Pancreas (tissue), 10 donors: Measurements from ENCODE around the gene ENO3. TPM values are rescaled to one million over a fixed set of nuclear protein-coding genes. Genes with fewer than 3 reads are reported as not detected.

ENCODE experiments used
- ATAC-seq, 4 donors: fragments of 200-7000 bp; cut with Tn5 transposase; one replicate each; pipeline versions ENCODE4 v1.8.0 to v1.9.1; 2020; ENCODE audit warnings: mild to moderate bottlenecking in 4 of 4, moderate library complexity in 4 of 4
- DNase-seq, 6 donors: peaks; one replicate each; pipeline ENCODE4 v3.0.0-alpha.2; 2020
- FAIRE-seq: peaks from 2 replicates; lab custom pipeline; 2012; peaks lifted over from hg19 to GRCh38; lab: Jason Lieb, UNC
- H3K27ac ChIP-seq, 4 donors: fragments of 200-600 bp; sonication (generic); 1 replicate in 3 of 4; 2 replicates in 1 of 4; pipeline versions ENCODE4 v1.5.0 to v1.8.0; 2020
- H3K27me3 ChIP-seq, 4 donors: fragments of 200-600 bp; one replicate each; pipeline ENCODE4 v1.8.0; 2021
- H3K36me3 ChIP-seq, 3 donors: fragments of 200-600 bp; sonication (generic) in 1 of 3; one replicate each; pipeline versions ENCODE4 v1.5.0 to v1.8.0; 2020 to 2021
- H3K4me1 ChIP-seq, 3 donors: fragments of 200-600 bp; one replicate each; pipeline ENCODE4 v1.8.0; 2021
- H3K4me3 ChIP-seq, 4 donors: fragments of 200-600 bp; sonication (generic) in 2 of 4; one replicate each; pipeline versions ENCODE4 v1.5.0 to v1.8.0; 2020 to 2021
- H3K9me3 ChIP-seq, 4 donors: fragments of 200-600 bp; one replicate each; pipeline ENCODE4 v1.8.0; 2021
- WGBS, 2 donors: extraction: QIAGEN DNeasy Blood & Tissue Kit; methylation state at CpG; one replicate each; pipeline ENCODE4 v1.1.7; 2013; 5-methylcytosine and 5-hydroxymethylcytosine counted together
- intact Hi-C, 3 donors: fragments of 100-400 bp; cut with DNase I; formaldehyde crosslinking; loops; one replicate each; pipeline versions ENCODE4 v1.11.1 to v1.14.2; 2022
- polyA plus RNA-seq, 2 donors: library from polyadenylated mRNA; stranded (reverse); fragments of 200-250 nt; gene quantifications; one replicate each; pipeline ENCODE4 v1.2.3, GENCODE V29; 2013
- total RNA-seq, 6 donors: library from RNA; stranded (reverse); fragmentation: NEBNext Ultra II Directional in 4 of 6; extraction: Animal tissue kit (Norgen Biotek cat#: 25700) in 4 of 6; gene quantifications; one replicate each; pipeline versions ENCODE4 v1.2.1 to v1.2.4, GENCODE V29; 2021 to 2023
- TF ChIP-seq, protein P1 (sequence below), 4 donors: fragments of 200-600 bp; sonication (generic) in 3 of 4; IDR thresholded peaks; one replicate each; pipeline versions ENCODE4 v1.5.0 to v1.8.0; 2021; ENCODE audit warnings: antibody characterized with exemption in 4 of 4
- donor health status: healthy with polysubstance abuse.
- donor health status: DM: no; HTN: no; CAD: no; lungs with moderate emphysema.
- donor health status: DM: no; HTN: no; CAD: no.
- donor health status: control.
- donor health status: control.
- donor health status: Bipolar disorder and iron deficiency.
- donor health status: DM: yes; HTN: yes; CAD: no.
- donor health status: DM: no; HTN: no; CAD: no.
- donor health status: DM: no; HTN: no; CAD: no.
- donor health status: DM: yes; HTN: yes; CAD: no.

Gene ENO3
- total and polyA plus RNA-seq, 8 donors: 1.5 to 20.3 (median 2.6) TPM

GRCh38 chr17:4951486-4951885, 567 bp downstream of the ENO3 start:
- ATAC-seq (no peak), DNase-seq (peak in 1 of 6 donors; percentile 13), FAIRE-seq (no peak)
- TF ChIP-seq, protein P1, sequence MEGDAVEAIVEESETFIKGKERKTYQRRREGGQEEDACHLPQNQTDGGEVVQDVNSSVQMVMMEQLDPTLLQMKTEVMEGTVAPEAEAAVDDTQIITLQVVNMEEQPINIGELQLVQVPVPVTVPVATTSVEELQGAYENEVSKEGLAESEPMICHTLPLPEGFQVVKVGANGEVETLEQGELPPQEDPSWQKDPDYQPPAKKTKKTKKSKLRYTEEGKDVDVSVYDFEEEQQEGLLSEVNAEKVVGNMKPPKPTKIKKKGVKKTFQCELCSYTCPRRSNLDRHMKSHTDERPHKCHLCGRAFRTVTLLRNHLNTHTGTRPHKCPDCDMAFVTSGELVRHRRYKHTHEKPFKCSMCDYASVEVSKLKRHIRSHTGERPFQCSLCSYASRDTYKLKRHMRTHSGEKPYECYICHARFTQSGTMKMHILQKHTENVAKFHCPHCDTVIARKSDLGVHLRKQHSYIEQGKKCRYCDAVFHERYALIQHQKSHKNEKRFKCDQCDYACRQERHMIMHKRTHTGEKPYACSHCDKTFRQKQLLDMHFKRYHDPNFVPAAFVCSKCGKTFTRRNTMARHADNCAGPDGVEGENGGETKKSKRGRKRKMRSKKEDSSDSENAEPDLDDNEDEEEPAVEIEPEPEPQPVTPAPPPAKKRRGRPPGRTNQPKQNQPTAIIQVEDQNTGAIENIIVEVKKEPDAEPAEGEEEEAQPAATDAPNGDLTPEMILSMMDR (IDR thresholded peaks at IDR 0.05): no peak
- Histone ChIP-seq H3K9me3 (no peaks in the 10 kb centered on the region), H3K4me1 (peaks cover 0 to 5% (median 0%) of the 10 kb centered on the region in 3 donors), H3K4me3 (no peak overlapping the region), H3K27ac (no peak overlapping the region), H3K36me3 (no peaks in the 10 kb centered on the region), H3K27me3 (no peaks in the 10 kb centered on the region)
- intact Hi-C loops: no loop called here
- WGBS, 2 donors: 62 to 68% methylated on average over 3 of the region's 3 CpGs

DNA sequence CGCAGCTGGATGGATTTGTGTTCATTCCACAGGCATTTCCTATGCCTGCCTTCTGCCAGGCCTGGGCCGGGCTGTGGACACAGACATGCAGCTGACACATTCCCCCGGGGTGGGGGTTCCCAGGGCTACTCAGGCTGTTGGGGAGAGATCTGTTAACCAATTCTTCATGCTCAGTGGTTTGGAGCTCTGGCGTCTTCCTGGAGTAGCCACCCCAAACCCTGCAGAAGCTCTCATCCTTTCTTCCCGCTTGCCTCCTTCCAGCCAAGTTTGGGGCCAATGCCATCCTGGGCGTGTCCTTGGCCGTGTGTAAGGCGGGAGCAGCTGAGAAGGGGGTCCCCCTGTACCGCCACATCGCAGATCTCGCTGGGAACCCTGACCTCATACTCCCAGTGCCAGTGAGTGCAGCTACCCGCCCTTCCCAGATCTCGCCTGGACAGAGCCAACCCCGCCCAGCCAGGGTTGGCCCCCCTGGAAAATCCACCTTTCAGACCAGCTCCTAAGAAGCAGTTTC, 2.6 kb downstream of the ENO3 start:
- DNase-seq: no peak
- no peak overlapping the region for H3K4me3 ChIP-seq
- no peak overlapping the region for H3K27ac ChIP-seq
- no peak for ATAC-seq
- no peak for FAIRE-seq
- intact Hi-C loops: no loop called here
- no peaks in the 10 kb centered on the region for H3K27me3 ChIP-seq
- H3K36me3 ChIP-seq: no peaks in the 10 kb centered on the region
- no peaks in the 10 kb centered on the region for H3K9me3 ChIP-seq
- peaks cover 0 to 3% (median 0%) of the 10 kb centered on the region in 3 donors for H3K4me1 ChIP-seq
- WGBS, 2 donors: 73 to 74% methylated on average over 14 of the region's 14 CpGs
- TF ChIP-seq, protein P1 (IDR thresholded peaks at IDR 0.05): no peak

GRCh38 chr17:4955091-4955490, 4.2 kb downstream of the ENO3 start:
- Histone ChIP-seq H3K27ac (no peak overlapping the region), H3K36me3 (peaks cover 5 to 13% (median 6%) of the 10 kb centered on the region in 3 donors), H3K4me3 (no peak overlapping the region), H3K9me3 (no peaks in the 10 kb centered on the region), H3K27me3 (no peaks in the 10 kb centered on the region), H3K4me1 (peaks cover 0 to 3% (median 0%) of the 10 kb centered on the region in 3 donors)
- ATAC-seq (no peak), DNase-seq (peak in 2 of 6 donors; percentile 21 to 36), FAIRE-seq (no peak)
- 93 to 95% methylated on average over 8 of the region's 8 CpGs for WGBS, 2 donors
- intact Hi-C loops: no loop called here
- TF ChIP-seq, protein P1 (IDR thresholded peaks at IDR 0.05): no peak

DNA sequence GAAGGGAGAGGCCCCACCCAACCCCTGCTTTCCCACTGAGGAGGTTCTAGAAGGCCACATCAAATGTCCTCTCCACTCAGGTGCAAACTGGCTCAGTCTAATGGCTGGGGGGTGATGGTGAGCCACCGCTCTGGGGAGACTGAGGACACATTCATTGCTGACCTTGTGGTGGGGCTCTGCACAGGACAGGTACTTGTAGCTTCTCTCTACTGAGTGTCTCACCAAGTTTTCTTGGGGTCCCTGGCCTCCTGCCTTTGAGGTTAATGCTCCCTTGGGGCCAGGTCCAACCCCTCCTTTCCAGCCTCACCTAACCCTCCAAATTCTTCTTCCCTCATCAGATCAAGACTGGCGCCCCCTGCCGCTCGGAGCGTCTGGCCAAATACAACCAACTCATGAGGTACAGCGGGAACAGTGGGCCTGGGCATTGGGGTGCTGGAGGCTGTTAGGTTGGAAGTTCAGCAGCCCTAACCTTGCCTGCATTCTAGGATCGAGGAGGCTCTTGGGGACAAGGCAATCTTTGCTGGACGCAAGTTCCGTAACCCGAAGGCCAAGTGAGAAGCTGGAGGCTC, 5.7 kb downstream of the ENO3 start:
- H3K36me3 ChIP-seq: peaks cover 5 to 15% (median 6%) of the 10 kb centered on the region in 3 donors
- no peak overlapping the region for H3K27ac ChIP-seq
- H3K9me3 ChIP-seq: no peaks in the 10 kb centered on the region
- TF ChIP-seq, protein P1 (IDR thresholded peaks at IDR 0.05): peak in 2 of 4 donors; percentile 12 to 18
- FAIRE-seq (no peak), DNase-seq (peak in 3 of 6 donors; percentile 27 to 79 (median 67)), ATAC-seq (peak in 2 of 4 donors; percentile 50 to 51)
- no peaks in the 10 kb centered on the region for H3K27me3 ChIP-seq
- WGBS, 2 donors: 66 to 76% methylated on average over 10 of the region's 10 CpGs
- H3K4me3 ChIP-seq: no peak overlapping the region
- intact Hi-C loops: no loop called here
- no peaks in the 10 kb centered on the region for H3K4me1 ChIP-seq

DNA sequence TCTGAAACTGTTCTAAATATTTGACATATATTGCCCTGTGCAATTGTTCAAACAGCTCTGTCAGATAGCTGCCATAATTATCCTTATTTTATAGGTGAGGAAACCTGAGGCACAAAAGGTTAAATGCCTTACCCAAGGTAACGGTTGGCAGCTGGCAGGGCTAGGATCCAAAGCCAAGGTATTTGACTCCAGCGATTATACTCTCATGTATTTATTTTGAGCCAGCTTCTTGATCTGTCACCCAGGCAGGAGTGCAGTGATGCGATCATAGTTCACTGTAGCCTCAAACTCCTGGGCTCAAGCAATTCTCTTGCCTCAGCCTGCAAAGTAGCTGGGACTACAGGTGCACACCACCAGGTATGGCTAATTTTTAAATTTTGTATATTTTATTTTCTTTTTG, 7.2 kb downstream of the ENO3 start:
- H3K27me3 ChIP-seq: no peaks in the 10 kb centered on the region
- H3K36me3 ChIP-seq: peaks cover 5 to 15% (median 6%) of the 10 kb centered on the region in 3 donors
- intact Hi-C loops: no loop called here
- no peaks in the 10 kb centered on the region for H3K4me1 ChIP-seq
- no peak overlapping the region for H3K4me3 ChIP-seq
- DNase-seq (no peak), ATAC-seq (no peak), FAIRE-seq (no peak)
- no peak overlapping the region for H3K27ac ChIP-seq
- H3K9me3 ChIP-seq: no peaks in the 10 kb centered on the region
- 47 to 53% methylated on average over 3 of the region's 3 CpGs for WGBS, 2 donors
- TF ChIP-seq, protein P1 (IDR thresholded peaks at IDR 0.05): no peak
